ENCODE results near the gene ATXN2.

DNA sequence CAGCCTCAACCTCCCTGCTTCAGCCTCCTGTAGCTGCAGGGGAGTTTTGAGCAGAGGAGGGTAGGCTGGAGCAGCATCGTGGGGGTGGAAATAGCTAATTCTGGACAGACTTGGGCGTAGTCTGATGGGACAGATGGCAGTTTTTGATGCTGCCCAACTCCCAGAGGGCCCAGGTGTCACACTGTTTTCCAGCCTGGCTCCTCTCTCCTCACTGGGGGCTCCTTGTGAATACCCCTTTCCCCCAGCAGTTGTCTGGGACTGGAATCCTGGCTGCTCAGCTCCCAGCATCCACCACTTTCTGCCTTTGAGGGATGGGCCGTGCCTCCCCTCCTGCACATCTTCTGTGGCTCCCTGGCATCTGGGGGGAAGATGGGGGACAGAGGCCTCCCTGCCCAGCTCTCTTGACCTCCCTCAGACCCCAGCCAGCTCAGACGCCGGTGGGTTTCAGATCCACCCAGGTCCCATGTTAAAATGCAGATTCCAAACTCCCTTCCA lies 159.4 kb downstream of the ATXN2 start:
- TF ChIP-seq, protein P1, sequence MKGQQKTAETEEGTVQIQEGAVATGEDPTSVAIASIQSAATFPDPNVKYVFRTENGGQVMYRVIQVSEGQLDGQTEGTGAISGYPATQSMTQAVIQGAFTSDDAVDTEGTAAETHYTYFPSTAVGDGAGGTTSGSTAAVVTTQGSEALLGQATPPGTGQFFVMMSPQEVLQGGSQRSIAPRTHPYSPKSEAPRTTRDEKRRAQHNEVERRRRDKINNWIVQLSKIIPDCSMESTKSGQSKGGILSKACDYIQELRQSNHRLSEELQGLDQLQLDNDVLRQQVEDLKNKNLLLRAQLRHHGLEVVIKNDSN (IDR thresholded peaks at IDR 0.05): no peak
- TF ChIP-seq EP300 (IDR thresholded peaks at IDR 0.05; ENCODE audit: borderline replicate concordance) (no peak), YY1 (IDR thresholded peaks at IDR 0.05; ENCODE audit: low read depth) (no peak), CEBPB (IDR thresholded peaks at IDR 0.05) (no peak), TAF1 (IDR thresholded peaks at IDR 0.05; ENCODE audit: low read depth) (no peak), TEAD4 (IDR thresholded peaks at IDR 0.05) (no peak), EGR1 (IDR thresholded peaks at IDR 0.05) (no peak), FOXM1 (IDR thresholded peaks at IDR 0.05; ENCODE audit: borderline replicate concordance, low read depth) (no peak), NFIC (IDR thresholded peaks at IDR 0.05) (no peak), CREB1 (IDR thresholded peaks at IDR 0.05; ENCODE audit: low read depth) (no peak), ZBTB7A (IDR thresholded peaks at IDR 0.05; ENCODE audit: low read depth) (no peak)
- TF ChIP-seq, protein P2, sequence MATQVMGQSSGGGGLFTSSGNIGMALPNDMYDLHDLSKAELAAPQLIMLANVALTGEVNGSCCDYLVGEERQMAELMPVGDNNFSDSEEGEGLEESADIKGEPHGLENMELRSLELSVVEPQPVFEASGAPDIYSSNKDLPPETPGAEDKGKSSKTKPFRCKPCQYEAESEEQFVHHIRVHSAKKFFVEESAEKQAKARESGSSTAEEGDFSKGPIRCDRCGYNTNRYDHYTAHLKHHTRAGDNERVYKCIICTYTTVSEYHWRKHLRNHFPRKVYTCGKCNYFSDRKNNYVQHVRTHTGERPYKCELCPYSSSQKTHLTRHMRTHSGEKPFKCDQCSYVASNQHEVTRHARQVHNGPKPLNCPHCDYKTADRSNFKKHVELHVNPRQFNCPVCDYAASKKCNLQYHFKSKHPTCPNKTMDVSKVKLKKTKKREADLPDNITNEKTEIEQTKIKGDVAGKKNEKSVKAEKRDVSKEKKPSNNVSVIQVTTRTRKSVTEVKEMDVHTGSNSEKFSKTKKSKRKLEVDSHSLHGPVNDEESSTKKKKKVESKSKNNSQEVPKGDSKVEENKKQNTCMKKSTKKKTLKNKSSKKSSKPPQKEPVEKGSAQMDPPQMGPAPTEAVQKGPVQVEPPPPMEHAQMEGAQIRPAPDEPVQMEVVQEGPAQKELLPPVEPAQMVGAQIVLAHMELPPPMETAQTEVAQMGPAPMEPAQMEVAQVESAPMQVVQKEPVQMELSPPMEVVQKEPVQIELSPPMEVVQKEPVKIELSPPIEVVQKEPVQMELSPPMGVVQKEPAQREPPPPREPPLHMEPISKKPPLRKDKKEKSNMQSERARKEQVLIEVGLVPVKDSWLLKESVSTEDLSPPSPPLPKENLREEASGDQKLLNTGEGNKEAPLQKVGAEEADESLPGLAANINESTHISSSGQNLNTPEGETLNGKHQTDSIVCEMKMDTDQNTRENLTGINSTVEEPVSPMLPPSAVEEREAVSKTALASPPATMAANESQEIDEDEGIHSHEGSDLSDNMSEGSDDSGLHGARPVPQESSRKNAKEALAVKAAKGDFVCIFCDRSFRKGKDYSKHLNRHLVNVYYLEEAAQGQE (IDR thresholded peaks at IDR 0.05; ENCODE audit: low read depth): no peak
- TF ChIP-seq, protein P3, sequence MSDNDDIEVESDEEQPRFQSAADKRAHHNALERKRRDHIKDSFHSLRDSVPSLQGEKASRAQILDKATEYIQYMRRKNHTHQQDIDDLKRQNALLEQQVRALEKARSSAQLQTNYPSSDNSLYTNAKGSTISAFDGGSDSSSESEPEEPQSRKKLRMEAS (IDR thresholded peaks at IDR 0.05): no peak

Data from Ishikawa (cell line).